Retinal pigment epithelial cell (primary cell): ENCODE measurements around the gene CES5A.
"Not testable (repeated sequence)": the region's sequence is repeated elsewhere in the genome, so short reads cannot be mapped to it uniquely, and the experiment has no call there.

Source experiments
- DNase-seq: peaks from one replicate; pipeline ENCODE4 v3.0.0-alpha.2; 2010; ENCODE audit warnings: low read depth
- H3K4me3 ChIP-seq: 2 replicates; pipeline ENCODE4 v1.5.1; 2011; ENCODE audit warnings: mild to moderate bottlenecking, low read length, control low read depth, moderate library complexity
- TF ChIP-seq, protein P1 (sequence below): conservative IDR thresholded peaks from 2 replicates; pipeline ENCODE4 v1.5.1; 2011; ENCODE audit warnings: low read depth, low read length, control low read depth, inconsistent platforms

The CES5A gene, protein sequence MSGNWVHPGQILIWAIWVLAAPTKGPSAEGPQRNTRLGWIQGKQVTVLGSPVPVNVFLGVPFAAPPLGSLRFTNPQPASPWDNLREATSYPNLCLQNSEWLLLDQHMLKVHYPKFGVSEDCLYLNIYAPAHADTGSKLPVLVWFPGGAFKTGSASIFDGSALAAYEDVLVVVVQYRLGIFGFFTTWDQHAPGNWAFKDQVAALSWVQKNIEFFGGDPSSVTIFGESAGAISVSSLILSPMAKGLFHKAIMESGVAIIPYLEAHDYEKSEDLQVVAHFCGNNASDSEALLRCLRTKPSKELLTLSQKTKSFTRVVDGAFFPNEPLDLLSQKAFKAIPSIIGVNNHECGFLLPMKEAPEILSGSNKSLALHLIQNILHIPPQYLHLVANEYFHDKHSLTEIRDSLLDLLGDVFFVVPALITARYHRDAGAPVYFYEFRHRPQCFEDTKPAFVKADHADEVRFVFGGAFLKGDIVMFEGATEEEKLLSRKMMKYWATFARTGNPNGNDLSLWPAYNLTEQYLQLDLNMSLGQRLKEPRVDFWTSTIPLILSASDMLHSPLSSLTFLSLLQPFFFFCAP

DNA sequence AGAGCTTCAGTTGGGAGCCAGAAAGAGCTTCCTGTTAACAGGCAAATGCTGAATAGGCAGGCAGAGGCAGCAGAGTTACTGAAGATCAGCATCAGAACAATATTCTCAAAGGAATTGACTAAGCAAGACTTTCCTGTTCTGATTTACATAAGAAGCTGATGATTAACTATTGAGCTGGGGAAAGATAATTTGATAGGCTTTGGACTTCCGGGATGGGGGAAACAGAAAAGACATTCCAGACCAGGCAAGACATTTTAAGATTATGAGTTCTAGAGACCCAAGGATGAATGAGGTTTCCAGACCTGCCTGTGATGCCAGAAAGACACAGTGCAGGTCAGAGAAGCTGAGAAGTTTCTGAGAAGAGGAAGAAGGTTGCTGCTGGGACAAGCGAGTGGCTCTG lies at the start of gene CES5A:
Gene CES5A (minus strand): TSS at position 101 of the 400 bp plus-strand sequence. CDS start 152 bp downstream, outside the sequence.
- DNase-seq = no peak
- H3K4me3 ChIP-seq = no peak within 1 kb of the TSS
- TF ChIP-seq, protein P1, sequence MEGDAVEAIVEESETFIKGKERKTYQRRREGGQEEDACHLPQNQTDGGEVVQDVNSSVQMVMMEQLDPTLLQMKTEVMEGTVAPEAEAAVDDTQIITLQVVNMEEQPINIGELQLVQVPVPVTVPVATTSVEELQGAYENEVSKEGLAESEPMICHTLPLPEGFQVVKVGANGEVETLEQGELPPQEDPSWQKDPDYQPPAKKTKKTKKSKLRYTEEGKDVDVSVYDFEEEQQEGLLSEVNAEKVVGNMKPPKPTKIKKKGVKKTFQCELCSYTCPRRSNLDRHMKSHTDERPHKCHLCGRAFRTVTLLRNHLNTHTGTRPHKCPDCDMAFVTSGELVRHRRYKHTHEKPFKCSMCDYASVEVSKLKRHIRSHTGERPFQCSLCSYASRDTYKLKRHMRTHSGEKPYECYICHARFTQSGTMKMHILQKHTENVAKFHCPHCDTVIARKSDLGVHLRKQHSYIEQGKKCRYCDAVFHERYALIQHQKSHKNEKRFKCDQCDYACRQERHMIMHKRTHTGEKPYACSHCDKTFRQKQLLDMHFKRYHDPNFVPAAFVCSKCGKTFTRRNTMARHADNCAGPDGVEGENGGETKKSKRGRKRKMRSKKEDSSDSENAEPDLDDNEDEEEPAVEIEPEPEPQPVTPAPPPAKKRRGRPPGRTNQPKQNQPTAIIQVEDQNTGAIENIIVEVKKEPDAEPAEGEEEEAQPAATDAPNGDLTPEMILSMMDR = no peak

DNA sequence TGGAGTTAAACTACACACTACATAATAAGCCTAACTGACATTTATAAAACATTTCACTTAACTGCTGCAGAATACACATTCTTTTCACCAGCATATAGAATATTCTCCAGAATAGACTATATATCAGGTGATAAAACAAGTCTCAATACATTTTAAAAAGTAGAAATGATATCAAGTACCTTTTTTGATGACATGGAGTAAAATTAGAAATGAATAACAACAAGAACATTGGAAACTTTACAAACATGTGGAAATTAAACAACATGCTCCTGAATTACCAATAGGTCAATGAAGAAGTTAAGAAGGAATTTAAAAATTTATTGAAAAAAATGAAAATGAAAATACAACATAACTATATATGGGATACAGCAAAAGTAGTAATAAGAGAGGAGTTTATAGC lies 47.5 kb upstream of the CES5A start:
- TF ChIP-seq, protein P1 = no peak
- no peak overlapping the region for H3K4me3 ChIP-seq
- no peak for DNase-seq

DNA sequence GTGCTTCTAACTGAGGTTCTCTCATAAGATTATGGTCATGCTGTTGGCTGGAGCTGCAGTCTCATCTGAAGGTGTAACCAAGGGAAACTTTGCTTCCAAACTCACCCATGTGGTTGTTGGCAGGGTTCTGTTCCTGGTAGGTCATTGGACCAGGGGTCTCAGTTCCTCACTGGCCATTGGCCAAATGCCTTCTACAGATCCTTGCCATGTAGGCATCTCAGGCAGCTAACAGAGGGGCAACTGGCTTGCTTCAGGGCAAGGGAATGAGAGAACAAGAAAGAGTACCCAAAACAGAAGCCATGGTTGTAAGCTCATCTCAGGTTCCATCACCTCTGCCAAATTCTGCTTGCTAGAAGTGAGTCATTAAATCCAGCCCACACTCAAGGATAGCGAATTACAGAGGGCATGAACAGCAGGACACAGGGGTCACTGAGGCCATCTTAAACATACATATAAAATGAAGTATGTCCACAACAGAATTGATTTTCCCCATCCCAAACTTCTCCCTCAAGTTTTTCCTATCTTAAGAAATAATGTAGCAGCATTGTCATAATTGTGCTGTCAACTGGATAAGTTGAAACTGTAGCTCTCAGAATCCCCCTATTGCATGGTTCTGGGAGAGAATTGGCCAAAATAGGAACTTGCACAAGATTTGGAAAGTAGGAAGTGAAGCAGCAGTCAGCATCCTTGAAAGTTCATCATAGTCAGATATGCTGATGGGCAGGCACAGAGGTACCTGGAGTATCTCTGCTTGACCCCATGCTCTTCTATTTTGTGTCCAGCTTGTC lies 42.4 kb upstream of the CES5A start:
- TF ChIP-seq, protein P1 = no peak
- no peak overlapping the region for H3K4me3 ChIP-seq
- DNase-seq = no peak

DNA sequence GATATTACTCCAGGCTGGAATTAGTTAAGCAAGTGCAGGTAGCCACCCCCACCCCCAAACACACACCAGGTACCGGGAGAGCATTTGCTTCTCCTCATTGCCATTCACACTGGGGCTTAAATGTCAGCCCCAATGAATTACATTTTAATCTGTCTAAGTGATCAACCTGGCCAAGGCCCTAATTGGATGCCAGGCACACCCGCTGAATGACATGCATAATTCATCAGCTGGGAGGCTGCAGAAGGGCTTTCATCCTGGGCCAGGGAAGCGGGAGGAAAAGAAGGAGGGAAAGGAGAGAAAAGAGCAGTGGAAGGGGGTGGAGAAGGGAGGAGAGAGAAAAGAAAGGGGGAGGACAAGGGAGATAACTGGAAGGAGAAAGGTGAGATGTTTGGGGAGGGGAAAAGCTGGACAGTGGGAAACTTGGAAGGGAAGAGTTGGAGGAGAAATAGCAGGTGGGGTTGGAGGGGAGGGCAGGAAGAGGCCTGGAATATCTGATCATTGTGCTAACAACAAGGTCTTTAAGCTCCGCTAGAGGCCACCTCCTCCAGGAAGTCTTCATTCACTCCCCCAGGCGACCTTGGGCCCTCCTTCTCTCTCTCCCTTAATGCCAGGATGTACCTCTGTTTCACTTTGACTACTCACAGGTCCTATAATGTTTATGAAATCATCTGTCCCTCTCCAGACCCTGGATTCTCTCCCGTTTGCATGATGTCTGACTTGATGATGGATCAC lies 40.1 kb upstream of the CES5A start:
- DNase-seq = no peak
- H3K4me3 ChIP-seq = no peak overlapping the region
- TF ChIP-seq, protein P1 = no peak

DNA sequence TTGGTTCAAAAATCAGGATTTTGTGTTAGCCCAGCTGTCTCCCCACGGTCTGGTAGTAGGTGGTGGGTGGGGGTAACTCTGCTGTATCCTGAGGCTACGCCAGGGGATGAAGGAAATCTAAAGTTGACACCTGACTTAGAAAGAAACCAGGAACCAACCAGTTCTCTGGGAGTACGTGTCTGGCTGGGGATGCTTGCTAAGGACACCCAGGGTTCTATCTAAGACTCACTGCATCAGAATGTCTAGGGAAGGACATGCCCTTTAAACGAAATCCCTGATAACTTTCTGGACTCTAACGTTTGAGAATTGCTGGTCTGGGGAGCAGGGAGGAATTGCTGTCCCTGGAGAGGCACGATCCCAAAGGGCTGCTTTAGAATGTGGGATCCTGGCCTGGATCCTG lies 39.2 kb upstream of the CES5A start:
- DNase-seq = no peak

DNA sequence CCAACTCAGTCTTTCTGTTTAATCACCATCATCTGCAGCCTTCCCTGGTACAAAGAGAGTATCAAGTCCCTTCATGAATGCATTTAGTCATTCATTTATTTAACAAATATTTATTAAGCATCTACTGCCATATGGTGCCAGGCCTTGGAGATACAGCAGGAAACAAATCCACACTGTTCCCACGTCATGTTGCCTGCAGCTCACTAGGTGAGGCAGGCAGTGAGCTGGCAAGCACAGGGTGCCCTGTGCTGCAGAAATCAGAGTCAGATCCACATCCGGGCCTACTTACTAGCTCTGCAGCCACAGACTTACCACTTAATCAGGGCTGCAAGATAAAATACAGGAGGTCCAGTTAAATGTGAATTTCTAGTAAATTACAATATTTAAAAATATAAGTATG lies 38.5 kb upstream of the CES5A start:
- no peak overlapping the region for H3K4me3 ChIP-seq
- DNase-seq = no peak
- TF ChIP-seq, protein P1 = no peak

More for the DNA sequence above, 39.2 kb upstream of the CES5A start:
- no peak overlapping the region for H3K4me3 ChIP-seq
- TF ChIP-seq, protein P1 = no peak

DNA sequence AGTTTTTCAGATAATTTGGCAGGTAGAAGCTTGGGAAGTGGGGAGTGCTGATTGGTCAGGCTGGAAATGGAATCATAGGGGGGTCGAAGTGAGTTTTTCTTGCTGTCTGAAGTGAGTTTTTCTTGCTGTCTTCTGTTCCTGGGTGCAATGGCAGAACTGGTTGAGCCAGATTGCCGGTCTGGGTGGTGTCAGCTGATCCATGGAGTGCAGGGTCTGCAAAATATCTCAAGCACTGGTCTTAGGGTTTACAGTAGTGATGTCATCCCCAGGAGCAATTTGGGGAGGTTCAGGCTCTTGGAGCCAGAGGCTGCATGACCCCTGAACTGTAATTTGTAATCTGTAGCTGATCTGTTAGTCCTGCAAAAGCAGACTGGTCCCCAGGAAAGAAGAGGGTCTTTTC lies 37.9 kb upstream of the CES5A start:
- DNase-seq, H3K4me3 ChIP-seq: not testable (repeated sequence)
